Heart left ventricle (tissue), 16 donors: ENCODE measurements around the gene COLEC12. TPM values are rescaled to one million over a fixed set of nuclear protein-coding genes. Genes with fewer than 3 reads are reported as not detected.

Source experiments
- ATAC-seq, 4 donors: fragments of 200-7000 bp; cut with Tn5 transposase; one replicate each; pipeline ENCODE4 v1.9.1; 2020 to 2022; ENCODE audit warnings: moderate library complexity in 4 of 4, mild to moderate bottlenecking in 3 of 4, moderate number of reproducible peaks in 1 of 4
- DNase-seq, 5 donors: peaks; one replicate each; pipeline ENCODE4 v3.0.0-alpha.2; 2020
- H3K27ac ChIP-seq, 12 donors: fragments of 200-600 bp; sonication (generic) in 4 of 12; one replicate each; pipeline versions ENCODE4 v1.5.0 to v1.8.0; 2016 to 2022; ENCODE audit warnings: mild to moderate bottlenecking in 2 of 12
- H3K27me3 ChIP-seq, 9 donors: fragments of 200-600 bp; sonication (generic) in 2 of 9; one replicate each; pipeline versions ENCODE4 v1.5.1 to v1.8.0; 2016 to 2022; ENCODE audit warnings: mild to moderate bottlenecking in 3 of 9
- H3K36me3 ChIP-seq, 9 donors: fragments of 200-600 bp; sonication (generic) in 2 of 9; one replicate each; pipeline versions ENCODE4 v1.5.0 to v1.8.0; 2018 to 2022; ENCODE audit warnings: mild to moderate bottlenecking in 2 of 9
- H3K4me1 ChIP-seq, 12 donors: fragments of 200-600 bp; sonication (generic) in 4 of 12; one replicate each; pipeline versions ENCODE4 v1.5.0 to v1.8.0; 2016 to 2022; ENCODE audit warnings: mild to moderate bottlenecking in 3 of 12
- H3K4me3 ChIP-seq, 12 donors: fragments of 200-600 bp; sonication (generic) in 4 of 12; one replicate each; pipeline versions ENCODE4 v1.5.0 to v1.8.0; 2017 to 2022; ENCODE audit warnings: mild to moderate bottlenecking in 9 of 12, moderate library complexity in 4 of 12
- H3K9me3 ChIP-seq, 12 donors: fragments of 200-600 bp; sonication (generic) in 4 of 12; one replicate each; pipeline versions ENCODE4 v1.5.0 to v1.8.0; 2016 to 2022; ENCODE audit warnings: mild to moderate bottlenecking in 1 of 12
- POLR2A ChIP-seq, 2 donors: fragments of 450-650 bp; IDR thresholded peaks; one replicate each; pipeline ENCODE4 v1.6.1; 2017; ENCODE audit warnings: antibody characterized with exemption in 2 of 2, mild to moderate bottlenecking in 2 of 2, moderate library complexity in 2 of 2
- WGBS, 4 donors: extraction: QIAGEN DNeasy Blood & Tissue Kit in 2 of 4; methylation state at CpG; one replicate each; pipeline versions ENCODE4 v1.1.5 to v1.1.7; 2013 to 2018; 5-methylcytosine and 5-hydroxymethylcytosine counted together
- intact Hi-C, 10 donors: fragments of 100-400 bp; cut with DNase I; formaldehyde crosslinking; loops; one replicate each; pipeline versions ENCODE4 v1.11.1 to v1.14.2; 2022
- polyA plus RNA-seq, 2 donors: library from polyadenylated mRNA; stranded (reverse); fragments of 200-250 nt; gene quantifications; one replicate each; pipeline ENCODE4 v1.2.3, GENCODE V29; 2013
- total RNA-seq, 9 donors: library from RNA; depleted of rRNA in 2 of 9; stranded (reverse); fragments of >200 nt in 2 of 9; fragmentation: NEBNext Ultra II Directional in 3 of 9; extraction: Animal tissue kit (Norgen Biotek cat#: 25700) in 3 of 9; gene quantifications; one replicate each; pipeline versions ENCODE4 v1.1.0 to v1.2.4, GENCODE V29; 2016 to 2023
- TF ChIP-seq, protein P1 (sequence below), 12 donors: fragments of 200-600 bp; sonication (generic) in 4 of 12; IDR thresholded peaks; one replicate each; pipeline versions ENCODE4 v1.5.0 to v1.8.0; 2018 to 2022; ENCODE audit warnings: antibody characterized with exemption in 12 of 12, mild to moderate bottlenecking in 5 of 12
- donor health status: ischemic (EF 13 %, LVEDD 7.1; RV severe dilation, severe dysfunction).
- donor health status: healthy with polysubstance abuse.
- donor health status: DM: no; HTN: yes; CAD: no.
- donor health status: DM: no; HTN: no; CAD: no.
- donor health status: ischemic (EF 25% LVEDD 6.9; RV normal size, moderate dysfunction).
- donor health status: ischemic (EF 25% LVEDD 5.7; RV mildly dilated, moderate dysfunction).
- donor health status: healthy.
- donor health status: DM: yes; HTN: yes; CAD: no.
- donor health status: ischemic (EF 35%, LVEDD 5.7; RV mildly dilated, moderate dysfunction).
- donor health status: nonischemic (EF 11% LVEDD 7.7; RV severe dilation, severe dysfunction).
- donor health status: DM: yes; HTN: yes; CAD: no.
- donor health status: PGD.
- donor health status: ischemic (EF 29% LVEDD 5.4; RV normal size, mild dysfunction).
- donor health status: nonischemic (EF 23%, LVEDD 6.1; RV moderate dilation, normal function).

Gene COLEC12
- total and polyA plus RNA-seq, 11 donors = 2.2 to 35.9 (median 7.9) TPM

- Histone ChIP-seq H3K27me3 (no peaks in the 10 kb centered on the region), H3K9me3 (no peaks in the 10 kb centered on the region), H3K4me1 (peaks cover 0 to 14% (median 0%) of the 10 kb centered on the region in 12 donors), H3K27ac (peak overlapping the region in 4 of 12 donors; percentile 1 to 34 (median 20)), H3K36me3 (no peaks in the 10 kb centered on the region), H3K4me3 (peak overlapping the region in 1 of 12 donors; percentile 4)
- no peak for TF ChIP-seq POLR2A (IDR thresholded peaks at IDR 0.05)
- TF ChIP-seq, protein P1, sequence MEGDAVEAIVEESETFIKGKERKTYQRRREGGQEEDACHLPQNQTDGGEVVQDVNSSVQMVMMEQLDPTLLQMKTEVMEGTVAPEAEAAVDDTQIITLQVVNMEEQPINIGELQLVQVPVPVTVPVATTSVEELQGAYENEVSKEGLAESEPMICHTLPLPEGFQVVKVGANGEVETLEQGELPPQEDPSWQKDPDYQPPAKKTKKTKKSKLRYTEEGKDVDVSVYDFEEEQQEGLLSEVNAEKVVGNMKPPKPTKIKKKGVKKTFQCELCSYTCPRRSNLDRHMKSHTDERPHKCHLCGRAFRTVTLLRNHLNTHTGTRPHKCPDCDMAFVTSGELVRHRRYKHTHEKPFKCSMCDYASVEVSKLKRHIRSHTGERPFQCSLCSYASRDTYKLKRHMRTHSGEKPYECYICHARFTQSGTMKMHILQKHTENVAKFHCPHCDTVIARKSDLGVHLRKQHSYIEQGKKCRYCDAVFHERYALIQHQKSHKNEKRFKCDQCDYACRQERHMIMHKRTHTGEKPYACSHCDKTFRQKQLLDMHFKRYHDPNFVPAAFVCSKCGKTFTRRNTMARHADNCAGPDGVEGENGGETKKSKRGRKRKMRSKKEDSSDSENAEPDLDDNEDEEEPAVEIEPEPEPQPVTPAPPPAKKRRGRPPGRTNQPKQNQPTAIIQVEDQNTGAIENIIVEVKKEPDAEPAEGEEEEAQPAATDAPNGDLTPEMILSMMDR (IDR thresholded peaks at IDR 0.05) = no peak
- WGBS, 4 donors = 67 to 74% (median 69%) methylated on average over 11 of the region's 11 CpGs
- intact Hi-C loops = no loop called here
- DNase-seq (no peak), ATAC-seq (peak in 1 of 4 donors; percentile 24)
Observed at GRCh38 chr18:363301-364085, 137.0 kb downstream of the COLEC12 start.

GRCh38 chr18:362311-363290, 137.9 kb downstream of the COLEC12 start:
- H3K27ac ChIP-seq = peak overlapping the region in 4 of 12 donors; percentile 1 to 34 (median 20)
- ATAC-seq = peak in 1 of 4 donors; percentile 21
- H3K36me3 ChIP-seq = no peaks in the 10 kb centered on the region
- no peaks in the 10 kb centered on the region for H3K27me3 ChIP-seq
- no peak for TF ChIP-seq POLR2A (IDR thresholded peaks at IDR 0.05)
- TF ChIP-seq, protein P1 (IDR thresholded peaks at IDR 0.05) = no peak
- H3K4me3 ChIP-seq = no peak overlapping the region
- DNase-seq = no peak
- intact Hi-C loops = no loop called here
- no peaks in the 10 kb centered on the region for H3K9me3 ChIP-seq
- WGBS, 4 donors = 62 to 73% (median 68%) methylated on average over 12 of the region's 12 CpGs
- H3K4me1 ChIP-seq = peaks cover 0 to 14% (median 0%) of the 10 kb centered on the region in 12 donors

DNA sequence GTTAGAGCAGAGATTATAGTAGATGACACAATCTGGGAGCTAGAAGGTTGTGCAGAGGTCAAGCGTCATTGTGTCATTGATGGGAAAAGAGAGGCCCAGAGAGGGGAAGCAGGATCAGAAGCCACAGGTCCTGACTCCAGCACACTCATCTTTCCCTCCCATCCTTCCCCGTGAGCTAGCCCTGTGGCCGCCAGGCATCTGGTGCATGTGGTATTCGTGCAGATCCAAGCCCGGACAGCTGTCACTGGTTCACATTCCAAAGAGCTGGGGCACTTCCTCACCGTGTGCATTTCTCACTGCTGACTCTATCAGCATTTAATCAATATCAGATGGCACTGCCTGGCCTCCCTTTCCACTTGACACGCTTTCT, 138.6 kb downstream of the COLEC12 start:
- Histone ChIP-seq H3K4me1 (peaks cover 0 to 14% (median 0%) of the 10 kb centered on the region in 12 donors), H3K27ac (peak overlapping the region in 2 of 12 donors; percentile 1 to 34), H3K4me3 (no peak overlapping the region), H3K9me3 (no peaks in the 10 kb centered on the region), H3K36me3 (no peaks in the 10 kb centered on the region), H3K27me3 (no peaks in the 10 kb centered on the region)
- 50 to 56% (median 53%) methylated on average over 7 of the region's 7 CpGs for WGBS, 4 donors
- intact Hi-C loops = no loop called here
- ATAC-seq (peak in 3 of 4 donors; percentile 57 to 71 (median 62)), DNase-seq (peak in 3 of 5 donors; percentile 23 to 56 (median 45))
- no peak for TF ChIP-seq POLR2A (IDR thresholded peaks at IDR 0.05)
- TF ChIP-seq, protein P1 (IDR thresholded peaks at IDR 0.05) = no peak
